Measurements from ENCODE around the gene CNIH3.

CNIH3 gene

DNA sequence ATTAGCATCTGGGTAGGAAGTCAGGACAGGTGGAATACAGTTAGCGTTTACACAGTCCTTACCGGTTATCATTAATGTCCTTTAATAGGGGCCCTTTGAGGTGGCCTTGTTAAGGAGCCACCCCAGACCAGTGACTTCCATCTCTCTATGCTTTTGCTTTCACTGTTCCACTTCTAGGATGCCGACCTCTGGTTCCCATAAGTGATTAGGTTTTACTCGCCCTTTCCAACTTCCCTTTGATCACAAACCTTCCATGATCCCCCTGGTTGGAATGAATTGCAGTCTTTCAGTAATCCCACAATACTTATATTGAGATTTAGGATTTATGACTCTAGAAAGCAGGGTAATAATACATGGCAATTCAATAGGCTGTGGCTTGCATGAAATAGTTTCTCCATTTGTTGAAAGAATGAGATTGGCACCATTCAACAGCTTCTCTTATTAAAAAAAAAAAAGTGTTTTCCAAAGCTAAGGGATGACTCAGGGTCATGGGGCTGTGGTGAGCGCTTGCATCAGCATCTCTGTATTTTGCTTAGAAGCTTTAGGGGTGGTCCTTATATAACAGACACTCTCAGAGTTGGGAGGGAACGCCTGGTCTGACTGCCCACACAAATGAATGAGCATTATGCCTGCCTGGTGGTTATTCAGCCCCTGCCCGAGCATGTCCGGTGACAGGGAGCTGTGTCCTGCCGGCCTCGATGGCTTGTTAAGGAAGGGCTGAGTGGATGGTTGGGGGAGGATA, 110.5 kb downstream of the CNIH3 start:
- no peak for DNase-seq

DNA sequence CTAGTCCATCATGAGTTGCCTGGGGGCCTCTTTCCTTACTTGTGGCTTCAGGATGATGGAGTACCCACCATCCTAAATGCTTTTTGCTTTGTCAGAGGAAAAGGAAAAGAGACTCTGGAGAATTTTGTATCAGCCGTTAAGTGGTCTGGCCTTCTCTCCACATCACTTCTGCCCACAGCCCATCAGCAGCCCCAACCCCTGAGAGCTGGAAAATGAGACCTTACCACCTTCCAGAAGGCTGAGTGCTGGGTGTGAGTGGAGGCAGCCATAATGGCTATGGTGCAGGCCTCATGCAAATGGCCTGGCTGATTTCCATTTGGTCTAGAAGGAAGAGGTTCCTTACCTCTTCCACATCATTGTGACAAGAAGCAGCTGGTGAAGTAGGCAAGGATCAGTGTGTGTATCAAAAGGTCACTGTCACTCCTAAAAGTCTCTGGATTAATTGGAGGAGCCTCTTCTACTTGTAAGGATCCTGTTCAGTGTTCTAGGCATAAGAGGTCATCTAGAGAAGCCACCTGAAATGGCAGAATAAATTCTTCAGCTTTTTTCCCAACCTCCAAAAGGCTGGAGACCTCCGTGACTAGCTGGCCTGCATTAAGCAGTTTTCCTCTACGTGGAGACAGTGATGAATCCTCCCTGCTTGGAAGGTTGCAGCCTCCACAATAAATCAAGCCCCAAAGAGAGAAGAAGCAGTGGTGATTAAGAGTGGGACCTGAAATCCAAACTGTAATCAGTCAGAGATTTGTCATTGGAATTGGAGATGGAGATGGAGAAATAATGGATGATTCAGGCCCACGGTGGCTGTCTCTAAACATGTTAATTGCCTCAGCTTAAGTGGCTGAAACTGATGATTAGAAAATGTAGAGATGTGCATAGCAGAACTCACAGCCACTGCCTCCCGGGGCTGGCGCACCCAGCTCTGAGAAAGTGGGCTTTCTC, 111.5 kb downstream of the CNIH3 start:
- no peak for DNase-seq

DNA sequence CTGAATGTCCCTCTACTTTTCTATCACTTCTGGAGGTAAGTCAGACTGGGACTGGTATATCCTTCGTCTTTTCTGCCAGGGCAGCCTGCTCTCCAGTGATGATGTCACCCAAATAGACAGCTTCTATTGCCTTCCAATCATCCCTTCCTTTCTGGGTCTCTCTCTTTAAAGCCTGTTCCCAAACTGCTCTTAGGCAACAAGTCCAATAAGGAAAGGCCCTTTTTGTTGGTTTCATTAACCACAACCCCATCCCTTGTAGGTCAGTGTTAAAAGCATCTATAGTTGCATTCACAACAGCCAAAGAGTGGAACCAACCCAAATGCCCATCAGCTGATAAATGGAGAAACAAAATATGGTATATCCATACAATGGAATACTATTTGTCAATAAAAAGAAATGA, 114.4 kb downstream of the CNIH3 start:
- no peak for DNase-seq

DNA sequence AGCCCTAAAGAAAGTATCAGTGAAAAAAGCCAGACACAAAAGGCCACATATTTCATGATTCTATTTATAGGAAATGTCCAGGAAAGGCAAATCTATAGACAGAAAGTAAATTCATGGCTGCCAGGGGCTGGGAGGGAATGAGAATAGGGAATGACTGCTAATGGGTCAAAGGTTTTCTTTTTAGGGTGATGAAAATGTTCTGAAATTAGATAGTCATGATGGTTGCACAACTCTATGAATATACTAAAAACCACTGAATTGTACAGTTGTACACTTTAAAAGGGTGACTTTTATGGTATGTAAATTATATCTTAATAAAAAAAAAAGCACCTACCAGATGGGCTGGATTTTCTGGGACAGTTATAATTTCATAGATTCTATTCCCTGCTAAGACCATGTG, 114.8 kb downstream of the CNIH3 start:
- no peak for DNase-seq

DNA sequence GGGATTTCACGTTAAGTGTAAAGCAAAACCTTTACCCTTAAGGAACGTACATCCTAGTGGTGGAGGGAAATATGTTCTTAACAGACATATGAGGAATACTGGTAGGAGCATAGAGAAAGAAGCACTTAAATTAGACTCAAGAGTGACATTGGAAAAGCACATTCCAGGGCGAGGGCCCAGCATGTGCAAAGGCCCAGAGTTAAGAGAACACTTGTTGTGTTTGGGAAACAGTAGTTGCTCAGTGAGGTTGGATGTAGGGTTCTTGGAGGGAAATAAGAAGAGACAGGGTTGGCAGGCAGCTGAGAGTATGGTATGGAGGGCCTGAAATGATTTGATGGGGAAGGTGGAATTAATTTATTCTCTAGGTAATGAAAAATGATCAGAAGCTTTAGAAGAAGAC, 115.5 kb downstream of the CNIH3 start:
- DNase-seq, result no peak

DNA sequence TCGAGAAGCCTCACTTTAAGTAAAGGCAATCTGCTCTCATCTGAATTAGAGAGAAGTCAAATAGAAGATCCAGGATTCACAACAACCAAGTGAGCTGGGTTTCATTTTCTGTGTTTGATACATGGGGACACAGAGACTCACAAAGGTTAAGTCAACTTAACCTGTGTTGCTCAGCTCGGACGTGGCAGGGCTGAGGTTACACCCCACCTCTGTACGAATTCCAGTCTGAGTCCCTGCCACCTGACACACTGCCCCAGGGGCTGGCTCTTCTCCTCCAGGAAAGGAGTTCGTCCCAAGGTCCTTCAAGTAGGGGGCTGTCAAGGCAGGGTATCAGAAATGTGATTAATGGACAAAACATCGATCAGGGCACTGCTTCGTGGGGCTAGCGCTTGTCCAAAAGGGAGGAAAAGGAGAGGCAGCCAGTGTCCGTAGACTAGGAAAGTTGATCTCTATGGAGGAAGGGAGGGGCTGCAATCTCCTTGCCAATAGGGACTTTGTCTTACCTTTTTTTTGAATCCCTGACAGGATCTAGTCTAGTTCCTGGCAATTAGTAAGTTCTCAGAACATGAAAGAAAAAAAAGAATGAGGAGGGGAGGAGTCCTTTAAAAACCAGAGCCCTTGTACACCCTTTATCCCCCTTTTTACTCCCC, 116.4 kb downstream of the CNIH3 start:
- DNase-seq, result no peak

DNA sequence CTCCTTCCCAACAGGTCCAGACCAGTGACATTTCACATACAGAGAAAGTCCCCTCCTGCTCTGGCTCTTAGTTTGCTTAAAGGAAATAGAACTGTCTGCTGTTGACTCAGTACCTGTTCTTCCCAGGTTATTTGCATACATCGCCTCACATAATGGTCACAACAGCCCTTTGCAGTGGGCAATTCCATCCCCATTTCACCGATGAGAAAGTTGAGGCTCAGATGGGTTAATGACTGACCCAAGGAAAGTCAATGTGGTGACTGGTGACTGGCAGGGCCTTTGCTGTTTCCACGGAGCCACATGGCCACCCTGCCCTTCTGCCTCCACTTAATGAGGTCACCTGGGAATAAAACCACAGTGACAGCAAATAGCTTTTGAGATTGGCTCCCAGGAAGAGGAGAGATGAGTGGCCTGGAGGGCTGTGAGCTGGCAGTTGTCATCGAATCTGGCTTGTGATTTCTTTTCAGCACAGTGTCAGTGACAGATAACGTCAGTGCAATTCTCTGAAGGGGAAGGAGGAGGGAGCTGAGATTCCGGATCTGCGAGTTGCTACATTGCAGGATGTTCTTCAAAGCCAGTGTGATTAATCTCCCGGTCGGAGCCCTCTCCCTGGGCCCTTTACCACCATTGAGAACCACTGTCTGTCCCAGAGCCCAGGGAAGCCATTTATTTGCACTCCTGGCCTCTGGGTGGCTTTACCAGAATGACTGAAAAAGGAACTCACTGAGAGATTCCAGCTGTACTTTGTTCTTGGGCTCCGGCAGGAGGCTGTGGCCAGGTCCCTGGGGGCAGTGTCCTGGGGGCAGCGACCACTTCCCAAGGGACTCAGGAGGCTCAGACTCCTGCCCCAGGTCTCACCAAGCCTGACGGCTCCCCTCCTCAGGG, 117.2 kb downstream of the CNIH3 start:
- DNase-seq, result no peak

DNA sequence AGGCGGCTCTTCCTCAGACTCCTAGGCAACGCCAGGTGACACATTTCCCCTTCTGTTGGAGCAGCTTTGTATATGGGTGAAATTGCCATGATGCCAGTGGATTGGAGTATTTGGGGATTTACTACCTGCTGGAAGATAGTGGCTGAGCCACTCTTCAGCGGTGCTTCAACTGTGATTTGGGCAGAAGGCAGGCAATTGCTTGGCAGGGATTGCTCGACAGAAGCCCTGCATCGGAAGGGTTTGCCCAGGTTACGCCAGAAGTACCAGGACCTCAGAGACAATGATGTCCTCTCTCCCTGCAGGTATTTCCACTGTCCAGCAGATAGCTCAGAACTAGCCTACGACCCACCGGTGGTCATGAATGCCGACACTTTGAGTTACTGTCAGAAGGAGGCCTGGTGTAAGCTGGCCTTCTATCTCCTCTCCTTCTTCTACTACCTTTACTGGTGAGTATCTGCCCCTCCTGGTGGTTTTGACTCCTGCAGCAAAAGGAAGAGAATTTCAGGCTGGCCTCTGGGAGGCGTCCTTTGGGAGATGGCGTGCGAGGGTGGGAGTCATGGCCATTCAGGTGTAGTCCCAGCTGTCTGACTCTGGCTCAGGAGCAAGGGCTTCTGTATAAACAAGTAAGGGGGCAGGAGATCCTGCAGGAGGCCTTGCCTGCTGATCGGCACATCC, 118.3 kb downstream of the CNIH3 start:
- no peak for DNase-seq

DNA sequence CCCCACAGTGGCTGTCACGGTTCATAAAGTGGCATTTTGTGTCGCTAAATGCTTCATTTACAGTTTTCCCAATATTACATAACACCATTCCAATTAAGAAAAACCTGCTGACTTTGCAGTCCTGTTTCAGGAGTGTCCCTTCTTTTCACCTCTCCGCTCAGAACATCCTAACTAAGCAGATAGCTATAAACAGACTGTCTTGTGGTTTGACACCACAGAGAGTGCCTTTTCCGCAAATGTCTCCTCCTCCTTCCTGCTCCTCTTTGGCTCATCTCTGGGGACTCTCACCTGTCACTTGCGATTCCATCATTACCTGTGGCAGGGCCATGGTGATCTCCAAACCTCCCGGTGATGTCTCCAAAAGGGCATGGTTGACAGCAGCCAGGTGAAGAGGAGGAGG, 119.0 kb downstream of the CNIH3 start:
- no peak for DNase-seq

DNA sequence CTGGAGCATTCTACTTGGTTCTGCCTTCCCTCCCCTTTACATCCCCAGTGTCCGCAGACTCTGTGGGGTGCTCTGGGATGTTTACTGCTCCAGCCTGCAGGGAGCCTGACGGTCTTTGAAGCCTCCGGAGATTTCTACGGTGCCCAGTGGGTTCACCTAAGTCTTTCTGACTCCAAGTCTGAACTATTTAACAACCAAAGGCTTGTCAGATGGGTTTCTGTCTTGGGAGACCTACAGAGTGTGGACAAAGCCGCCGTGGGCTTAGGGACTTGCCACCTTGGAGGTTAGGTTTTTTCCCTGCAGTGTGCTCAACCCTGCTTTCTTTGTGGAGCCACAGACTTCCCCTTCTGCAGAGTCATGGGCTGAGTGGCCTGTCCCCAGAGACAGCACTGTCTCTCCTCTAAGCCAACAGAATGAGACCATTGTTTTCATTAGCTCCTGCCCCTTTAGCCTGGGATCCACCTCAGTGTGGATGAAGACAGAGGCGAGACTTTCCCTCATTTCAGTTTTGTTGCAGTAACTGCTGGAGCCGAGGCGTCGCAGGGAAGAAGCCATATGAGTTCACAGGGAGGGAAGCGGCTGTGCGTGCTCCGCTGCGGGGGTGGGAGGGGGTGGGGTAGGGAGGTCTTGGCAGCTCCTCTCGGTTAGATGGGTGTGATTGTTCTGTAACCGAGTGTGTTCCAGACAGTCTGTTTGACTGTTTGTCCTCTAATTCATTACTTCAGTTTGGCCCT, 120.7 kb downstream of the CNIH3 start:
- no peak for DNase-seq

DNA sequence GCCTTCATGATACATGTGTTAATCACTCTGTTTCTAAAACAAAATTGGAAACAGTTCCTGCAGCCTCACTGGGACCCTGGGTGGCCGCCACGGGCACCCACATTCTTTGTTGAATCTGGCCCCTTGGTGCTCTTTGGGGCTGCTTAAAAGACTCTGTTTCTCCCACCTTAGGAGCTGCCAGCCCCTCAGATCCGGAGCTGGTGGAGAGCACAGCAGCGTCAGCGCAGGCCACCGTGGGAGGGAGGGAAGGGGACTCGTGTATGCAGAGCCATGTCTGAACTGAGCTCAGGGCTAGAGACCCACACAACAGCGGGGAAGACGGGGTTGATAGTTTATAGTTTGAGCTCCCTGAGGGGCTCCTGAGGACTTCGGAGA, 121.2 kb downstream of the CNIH3 start:
- no peak for DNase-seq

DNA sequence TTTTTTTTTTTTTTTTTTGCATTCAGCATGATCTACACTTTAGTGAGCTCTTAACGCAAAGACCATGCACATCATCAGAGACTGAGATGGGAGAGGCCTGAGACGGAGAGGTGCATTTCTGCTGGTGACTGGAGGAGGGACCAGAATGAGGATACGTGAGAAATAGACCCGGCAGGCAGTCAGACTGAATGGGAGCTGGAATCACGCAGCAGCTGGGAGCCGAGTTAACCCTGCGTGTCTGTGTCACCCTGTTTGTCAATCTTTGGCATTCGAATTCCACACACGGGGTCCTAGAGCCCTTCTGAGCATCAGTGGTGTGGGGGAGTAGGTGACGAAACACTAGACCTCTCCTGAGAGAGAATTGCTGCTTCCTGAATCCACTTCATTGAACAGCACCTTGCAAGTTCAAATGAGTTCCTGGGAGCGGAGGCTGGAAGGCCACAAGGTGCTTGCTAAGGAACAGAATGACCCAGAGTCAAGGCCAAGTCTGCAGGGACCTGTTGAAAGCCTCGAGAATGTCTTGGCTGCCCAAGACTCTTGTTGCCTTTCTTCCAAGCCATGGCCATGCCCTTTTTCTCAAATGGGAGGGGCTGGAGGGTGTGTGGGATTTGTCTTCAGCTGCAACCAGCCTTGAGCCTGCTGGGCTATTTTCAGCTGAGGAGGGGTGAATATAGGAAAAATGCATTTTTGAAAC, 123.3 kb downstream of the CNIH3 start:
- DNase-seq, result no peak

DNA sequence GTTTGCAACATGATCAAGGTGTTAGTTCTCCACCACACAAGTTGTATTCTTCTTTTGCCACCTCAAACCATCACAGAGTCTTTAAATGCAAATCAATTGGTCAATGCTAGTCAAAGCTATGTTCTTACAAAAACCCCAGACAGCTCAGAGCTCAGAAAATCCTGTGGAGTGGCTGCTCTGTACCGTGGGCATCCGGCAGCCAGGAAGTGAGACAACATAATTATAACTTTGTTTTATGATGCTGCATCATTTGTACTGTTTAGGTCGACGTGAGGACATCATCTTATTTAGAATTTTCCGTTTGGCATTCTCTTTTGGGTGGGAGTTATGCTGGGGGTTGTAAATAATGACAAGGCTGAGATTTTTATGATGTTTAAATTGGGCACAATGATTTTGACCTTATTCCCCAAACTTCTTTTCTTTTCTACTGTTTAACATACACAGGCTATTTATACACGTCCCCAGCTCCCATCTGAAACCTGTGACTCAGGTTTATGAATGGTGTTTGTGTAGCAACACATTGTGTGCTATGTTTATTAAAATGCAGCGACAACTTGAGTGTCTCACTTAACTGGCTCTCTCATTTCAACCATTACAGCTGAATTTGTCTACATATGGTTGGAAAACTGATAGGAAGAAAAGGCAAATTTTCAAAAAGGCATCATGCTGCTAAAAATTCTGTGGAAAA, 124.0 kb downstream of the CNIH3 start:
- no peak for DNase-seq

DNA sequence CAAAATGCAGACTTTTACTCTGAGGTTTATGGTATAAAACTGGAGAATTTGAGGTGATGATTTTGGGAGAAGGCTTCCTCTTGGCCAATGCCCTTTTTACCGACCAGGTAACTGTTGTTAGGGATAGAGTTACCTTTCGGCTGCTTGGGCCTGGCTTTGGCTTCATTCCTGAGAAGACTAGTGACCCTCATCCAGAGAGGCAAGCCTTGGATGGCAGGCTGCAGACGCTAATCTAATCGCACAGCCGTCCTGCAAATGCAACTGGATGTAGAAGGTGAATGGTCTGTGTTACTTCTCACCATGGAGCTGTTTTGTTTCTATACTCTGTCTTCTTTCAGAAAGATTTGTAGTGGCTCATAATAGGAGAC, 124.6 kb downstream of the CNIH3 start:
- no peak for DNase-seq

DNA sequence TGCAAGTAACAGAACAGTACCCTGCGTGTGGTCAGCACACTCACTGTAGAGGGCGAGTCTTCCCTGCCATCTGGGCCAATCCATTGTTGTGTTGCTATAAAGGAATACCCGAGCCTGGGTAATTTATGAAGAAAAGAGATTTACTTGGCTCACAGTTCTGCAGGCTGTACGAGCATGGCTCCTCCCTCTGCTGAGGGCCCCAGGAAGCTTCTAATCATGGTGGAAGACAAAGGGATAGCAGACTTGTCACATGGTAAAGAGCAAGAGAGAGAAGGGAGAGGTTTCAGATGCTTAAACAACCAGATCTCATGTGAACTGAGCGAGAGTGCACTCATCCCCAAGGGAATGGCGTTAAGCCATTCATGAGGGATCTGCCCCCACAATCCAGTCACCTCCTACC, 126.2 kb downstream of the CNIH3 start:
- no peak for DNase-seq

DNA sequence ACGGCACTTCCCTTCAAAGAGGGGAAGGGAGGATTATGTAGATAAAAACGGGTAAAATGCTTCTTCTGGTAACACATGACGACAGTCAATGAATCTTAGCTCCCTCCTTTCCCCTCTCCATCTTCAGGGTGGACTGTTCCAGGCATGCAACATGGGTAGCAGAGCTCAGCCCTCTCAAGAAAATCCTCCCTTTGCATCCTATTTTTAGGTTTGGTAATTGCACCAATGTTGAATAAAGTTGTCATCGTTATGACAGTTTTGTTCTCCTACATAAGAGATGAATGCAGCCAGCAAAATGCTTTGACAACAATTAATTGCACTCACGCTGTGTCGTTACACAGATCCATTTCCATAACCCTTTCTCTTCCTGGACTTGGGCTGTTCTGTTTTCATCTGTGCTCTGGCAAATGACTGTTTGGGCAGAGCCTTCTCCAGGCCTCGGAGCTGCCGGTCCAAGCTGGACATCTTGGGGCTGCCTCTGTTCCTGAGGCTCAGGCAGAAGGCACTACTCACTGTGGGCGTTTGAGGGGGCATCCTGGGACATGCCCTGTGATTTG, 127.6 kb downstream of the CNIH3 start:
- no peak for DNase-seq

DNA sequence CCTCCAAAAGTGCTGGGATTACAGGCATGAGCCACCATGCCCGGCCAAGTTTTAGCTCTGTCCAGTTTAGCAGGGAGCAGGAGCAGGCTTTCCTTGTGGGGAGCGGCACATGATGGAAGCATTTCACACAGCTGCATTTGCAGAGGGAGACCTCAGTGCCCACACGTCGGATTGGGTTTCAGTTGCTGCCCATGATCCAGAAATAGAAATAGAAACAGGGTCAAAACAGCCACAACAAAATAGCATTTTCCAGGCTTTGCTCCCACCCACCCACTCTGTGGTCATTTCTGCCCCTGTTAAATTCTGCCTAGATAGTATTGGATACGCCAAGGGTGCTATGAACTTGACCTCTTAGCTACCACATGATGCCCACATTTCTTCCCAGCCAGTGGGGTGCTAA, 128.4 kb downstream of the CNIH3 start:
- no peak for DNase-seq

DNA sequence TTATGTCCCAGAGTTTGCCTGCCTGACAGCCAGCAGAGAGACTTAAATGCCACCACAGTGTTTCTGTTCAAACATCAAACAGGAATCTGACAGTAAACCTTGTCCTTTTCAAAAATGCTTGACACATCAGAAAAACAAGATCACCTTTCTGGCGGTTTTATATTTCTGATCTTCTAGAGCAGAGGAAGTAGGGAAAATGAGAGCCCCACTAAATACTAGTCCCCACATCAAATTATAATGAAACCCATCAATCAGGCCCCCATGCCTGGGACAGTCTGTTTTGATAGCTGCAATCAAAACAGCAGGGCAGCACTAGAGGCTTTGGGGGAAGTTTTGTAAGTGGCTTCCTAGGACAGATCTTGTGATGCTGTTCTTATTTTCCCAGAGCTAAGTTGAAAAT, 129.3 kb downstream of the CNIH3 start:
- no peak for DNase-seq

DNA sequence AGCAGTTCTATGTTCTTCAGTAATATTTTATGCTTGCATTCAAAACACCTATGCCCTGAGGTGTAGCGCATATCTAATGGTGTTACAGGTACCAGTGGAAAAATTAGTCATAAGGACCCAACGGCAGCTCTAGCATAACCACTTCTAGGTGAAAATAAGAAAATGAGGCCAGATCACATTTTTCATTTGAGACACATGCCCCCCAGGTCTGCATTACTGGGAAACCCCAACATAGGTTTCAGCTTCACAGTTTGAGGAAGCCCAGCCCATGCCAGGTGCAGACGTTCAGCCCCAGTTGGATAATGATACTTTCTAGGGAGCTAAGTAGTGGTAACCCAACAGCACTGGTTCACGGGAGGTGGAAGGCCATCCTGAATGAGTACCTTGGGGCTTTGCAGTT, 129.8 kb downstream of the CNIH3 start:
- no peak for DNase-seq

DNA sequence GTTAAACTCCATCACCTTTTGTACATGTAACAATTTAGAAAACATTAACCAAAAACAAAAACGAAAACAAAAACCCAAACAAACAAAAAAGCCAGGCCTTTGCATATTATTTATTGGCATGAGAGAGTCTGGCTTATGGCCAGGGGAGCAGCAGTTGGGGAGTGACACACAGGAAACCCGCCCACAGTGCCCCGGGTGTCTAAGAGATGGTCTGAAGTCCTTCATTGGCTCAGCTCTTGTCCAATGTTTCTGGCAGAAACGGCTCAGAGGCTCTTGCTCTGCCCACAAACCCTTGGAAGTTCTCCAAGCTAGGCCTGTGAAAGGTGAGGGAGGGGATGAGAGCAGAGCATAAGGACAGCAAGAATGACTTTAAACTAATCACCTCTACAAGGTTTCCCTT, 131.5 kb downstream of the CNIH3 start:
- DNase-seq, result no peak

All from SIG-M5 (cell line).